PC-3 (cell line): ENCODE results near the gene PHKB. TPM values are rescaled to one million over a fixed set of nuclear protein-coding genes. Genes with fewer than 3 reads are reported as not detected.

Experiments used
- ATAC-seq: fragments of 200-7000 bp; cut with Tn5 transposase; 2 replicates; pipeline ENCODE4 v1.9.1; 2020; ENCODE audit warnings: mild to moderate bottlenecking, moderate library complexity
- BruUV-seq: library from RNA; stranded (reverse); fragments of 400-500 nt; replicated peaks from 2 replicates; lab custom pipeline; 2021; lab: Mats Ljungman, UMichigan
- CTCF ChIA-PET: fragments of 300-600 bp; sonication (Branson Sonifier 250); formaldehyde crosslinking; loops from one replicate; lab custom pipeline; 2022; ENCODE audit warnings: antibody characterized with exemption; lab: Charles Lee
- POLR2A ChIA-PET: fragments of 300-600 bp; sonication (Branson Sonifier 250); formaldehyde crosslinking; loops from one replicate; lab custom pipeline; 2022; ENCODE audit warnings: antibody characterized with exemption; ENCODE audit not compliant: unreplicated experiment; lab: Charles Lee
- DNase-seq: peaks from one replicate; pipeline ENCODE4 v3.0.0-alpha.2; 2015
- H2AFZ ChIP-seq: fragments of 300-600 bp; sonication (generic); 2 replicates; pipeline ENCODE4 v1.6.0; 2016; ENCODE audit warnings: antibody characterized with exemption, low read length
- H3F3A ChIP-seq: fragments of 300-600 bp; sonication (generic); one replicate; pipeline ENCODE4 v1.6.0; 2017; ENCODE audit warnings: antibody characterized with exemption, low read length, control low read depth, mild to moderate bottlenecking; ENCODE audit not compliant: unreplicated experiment
- H3K27ac ChIP-seq: fragments of 300-600 bp; sonication (generic); 2 replicates; pipeline ENCODE4 v1.5.1; 2016; ENCODE audit warnings: mild to moderate bottlenecking, low read length
- H3K27me3 ChIP-seq: fragments of 300-600 bp; sonication (generic); 2 replicates; pipeline ENCODE4 v1.6.1; 2016; ENCODE audit warnings: low read length, mixed read lengths
- H3K36me3 ChIP-seq: fragments of 300-600 bp; sonication (generic); 2 replicates; pipeline ENCODE4 v1.6.1; 2016; ENCODE audit warnings: low read depth, mixed run types, low read length, mixed read lengths
- H3K4me1 ChIP-seq: fragments of 300-600 bp; sonication (generic); 2 replicates; pipeline ENCODE4 v1.5.1; 2016; ENCODE audit warnings: low read length; ENCODE audit not compliant: insufficient read depth
- H3K4me2 ChIP-seq: fragments of 300-600 bp; sonication (generic); 2 replicates; pipeline ENCODE4 v1.6.0; 2016; ENCODE audit warnings: low read length
- H3K4me3 ChIP-seq: fragments of 300-600 bp; sonication (generic); 2 replicates; pipeline ENCODE4 v1.5.1; 2016; ENCODE audit warnings: mild to moderate bottlenecking, low read length, mixed read lengths
- H3K79me2 ChIP-seq: fragments of 300-600 bp; sonication (generic); 2 replicates; pipeline ENCODE4 v1.6.1; 2017; ENCODE audit warnings: low read length, mixed read lengths
- H3K9ac ChIP-seq: fragments of 300-600 bp; sonication (generic); 2 replicates; pipeline ENCODE4 v1.6.0; 2016; ENCODE audit warnings: mild to moderate bottlenecking, low read length
- H3K9me2 ChIP-seq: fragments of 300-600 bp; sonication (generic); replicated peaks from 2 replicates; pipeline ENCODE4 v1.6.1; 2016; ENCODE audit warnings: mixed run types, low read length, mixed read lengths
- H3K9me3 ChIP-seq: fragments of 300-600 bp; sonication (generic); 2 replicates; pipeline ENCODE4 v1.6.1; 2016; ENCODE audit warnings: low read length, mixed read lengths
- H4K20me1 ChIP-seq: fragments of 300-600 bp; sonication (generic); 2 replicates; pipeline ENCODE4 v1.6.1; 2016; ENCODE audit warnings: low read length, mixed read lengths
- CTCF ChIP-seq: fragments of 300-600 bp; sonication (generic); conservative IDR thresholded peaks from 2 replicates; pipeline ENCODE4 v1.5.1; 2017; ENCODE audit warnings: antibody characterized with exemption, low read depth, mild to moderate bottlenecking, low read length
- EZH2 ChIP-seq: fragments of 300-600 bp; sonication (generic); IDR thresholded peaks from one replicate; pipeline ENCODE4 v1.6.1; 2017; ENCODE audit warnings: antibody characterized with exemption, mild to moderate bottlenecking, low read length; ENCODE audit not compliant: unreplicated experiment
- EZH2phosphoT487 ChIP-seq: fragments of 300-600 bp; sonication (generic); IDR thresholded peaks from 2 replicates; pipeline ENCODE4 v1.6.1; 2018; ENCODE audit warnings: mild to moderate bottlenecking, antibody characterized with exemption, low read length, borderline replicate concordance
- intact Hi-C: fragments of 100-400 bp; cut with micrococcal nuclease; formaldehyde crosslinking; loops from 2 replicates; pipeline ENCODE4 v1.9.0; 2023
- total RNA-seq: library from RNA; depleted of rRNA; stranded (reverse); fragments of >200 nt; gene quantifications from 2 replicates; pipeline ENCODE4 v1.2.3, GENCODE V29; 2014

PHKB gene
- total RNA-seq, 1 experiment from 2014 or later: 31.8 TPM

- Histone ChIP-seq H4K20me1 (no peaks in the 10 kb centered on the region), H2AFZ (no peak overlapping the region), H3K4me3 (no peak overlapping the region), H3K4me2 (no peak overlapping the region), H3K79me2 (no peaks in the 10 kb centered on the region), H3K27me3 (no peaks in the 10 kb centered on the region), H3F3A (no peaks in the 10 kb centered on the region), H3K9me3 (no peaks in the 10 kb centered on the region), H3K27ac (no peak overlapping the region), H3K36me3 (no peaks in the 10 kb centered on the region), H3K9me2 (no peaks in the 10 kb centered on the region), H3K9ac (no peak overlapping the region), H3K4me1 (no peaks in the 10 kb centered on the region)
- ChIA-PET POLR2A (no interaction called here), CTCF (no interaction called here)
- TF ChIP-seq CTCF (no peak), EZH2phosphoT487 (no peak), EZH2 (no peak)
- no peak for DNase-seq
- ATAC-seq: no peak
- BruUV-seq: no TSS peak
- intact Hi-C loops: no loop called here
Observed at GRCh38 chr16:47416869-47417268, 44.3 kb upstream of the PHKB start.

DNA sequence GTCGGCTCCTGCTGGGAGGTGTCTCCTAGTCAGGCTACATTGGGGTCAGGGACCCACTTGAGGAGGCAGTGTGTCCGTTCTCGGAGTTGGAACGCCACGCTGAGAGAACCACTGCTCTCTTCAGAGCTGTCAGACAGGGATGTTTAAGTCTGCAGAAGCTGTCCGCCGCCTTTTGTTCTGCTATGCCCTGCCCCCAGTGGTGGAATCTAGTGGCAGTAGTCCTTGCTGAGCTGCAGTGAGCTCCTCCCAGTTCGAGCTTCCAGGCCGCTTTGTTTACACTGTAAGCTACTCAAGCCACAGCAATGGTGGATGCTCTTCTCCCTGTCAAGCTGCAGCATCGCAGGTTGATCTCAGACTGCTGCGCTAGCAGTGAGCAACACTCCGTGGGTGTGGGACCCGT, 36.3 kb upstream of the PHKB start:
- no peaks in the 10 kb centered on the region for H3K9me3 ChIP-seq
- DNase-seq (no peak), ATAC-seq (no peak)
- intact Hi-C loops: no loop called here
- 0 out of 2 replicates have a peak, but pooled peaks cover 3% of the 10 kb centered on the region for H3K36me3 ChIP-seq
- H3K9ac ChIP-seq: no peak overlapping the region
- no peak overlapping the region for H2AFZ ChIP-seq
- H3K27me3 ChIP-seq: no peaks in the 10 kb centered on the region
- no peak for TF ChIP-seq CTCF
- no peak for TF ChIP-seq EZH2phosphoT487
- TF ChIP-seq EZH2: no peak
- no peak overlapping the region for H3K4me3 ChIP-seq
- BruUV-seq: no TSS peak
- H3F3A ChIP-seq: no peaks in the 10 kb centered on the region
- H3K9me2 ChIP-seq: no peaks in the 10 kb centered on the region
- ChIA-PET CTCF (no interaction called here), POLR2A (no interaction called here)
- no peaks in the 10 kb centered on the region for H4K20me1 ChIP-seq
- no peaks in the 10 kb centered on the region for H3K4me1 ChIP-seq
- H3K4me2 ChIP-seq: no peak overlapping the region
- no peaks in the 10 kb centered on the region for H3K79me2 ChIP-seq
- H3K27ac ChIP-seq: no peak overlapping the region

- Histone ChIP-seq H3K27me3 (no peaks in the 10 kb centered on the region), H3K9ac (no peak overlapping the region), H3K79me2 (no peaks in the 10 kb centered on the region), H3K4me3 (no peak overlapping the region), H2AFZ (no peak overlapping the region), H3F3A (no peaks in the 10 kb centered on the region), H3K4me2 (no peak overlapping the region), H3K4me1 (no peaks in the 10 kb centered on the region), H4K20me1 (no peaks in the 10 kb centered on the region), H3K9me2 (no peaks in the 10 kb centered on the region), H3K9me3 (no peaks in the 10 kb centered on the region), H3K27ac (no peak overlapping the region), H3K36me3 (0 out of 2 replicates have a peak, but pooled peaks cover 3% of the 10 kb centered on the region)
- DNase-seq (no peak), ATAC-seq (no peak)
- intact Hi-C loops: no loop called here
- ChIA-PET POLR2A (no interaction called here), CTCF (no interaction called here)
- TF ChIP-seq EZH2: no peak
- no peak for TF ChIP-seq CTCF
- TF ChIP-seq EZH2phosphoT487: no peak
- BruUV-seq: no TSS peak
Observed at GRCh38 chr16:47426806-47427205, 34.3 kb upstream of the PHKB start.
